NCI-H524 treated with DMSO at 0.1 percent for 48 hours (cell line): Measurements from ENCODE around the gene MACROD2.

Experiments
- DNase-seq: peaks from one replicate; lab custom pipeline; 2025; lab: John Stamatoyannopoulos, UW

MACROD2 gene

GRCh38 chr20:14764511-14765369 is 769.4 kb downstream of the MACROD2 start:
- no peak for DNase-seq

- no peak for DNase-seq
Observed at GRCh38 chr20:14765370-14765701, 770.0 kb downstream of the MACROD2 start.

- DNase-seq: no peak
Observed at GRCh38 chr20:14773486-14773885, 778.2 kb downstream of the MACROD2 start.

- no peak for DNase-seq
Observed at GRCh38 chr20:14775778-14776177, 780.5 kb downstream of the MACROD2 start.

- DNase-seq: no peak
Observed at GRCh38 chr20:14777591-14777990, 782.3 kb downstream of the MACROD2 start.

- no peak for DNase-seq
Observed at GRCh38 chr20:14778096-14778495, 782.8 kb downstream of the MACROD2 start.

GRCh38 chr20:14778875-14779274 is 783.6 kb downstream of the MACROD2 start:
- DNase-seq: no peak

- no peak for DNase-seq
Observed at GRCh38 chr20:14780508-14780907, 785.2 kb downstream of the MACROD2 start.

GRCh38 chr20:14782731-14783130 is 787.4 kb downstream of the MACROD2 start:
- no peak for DNase-seq

GRCh38 chr20:14783766-14784165 is 788.5 kb downstream of the MACROD2 start:
- no peak for DNase-seq

- no peak for DNase-seq
Observed at GRCh38 chr20:14785065-14785743, 789.9 kb downstream of the MACROD2 start.

- DNase-seq: no peak
Observed at GRCh38 chr20:14790190-14790589, 794.9 kb downstream of the MACROD2 start.

- no peak for DNase-seq
Observed at GRCh38 chr20:14790771-14791620, 795.7 kb downstream of the MACROD2 start.

- no peak for DNase-seq
Observed at GRCh38 chr20:14792915-14793314, 797.6 kb downstream of the MACROD2 start.

- no peak for DNase-seq
Observed at GRCh38 chr20:14799545-14800216, 804.4 kb downstream of the MACROD2 start.

- no peak for DNase-seq
Observed at GRCh38 chr20:14800707-14801425, 805.5 kb downstream of the MACROD2 start.

GRCh38 chr20:14801591-14802325 is 806.4 kb downstream of the MACROD2 start:
- no peak for DNase-seq

GRCh38 chr20:14807224-14807623 is 811.9 kb downstream of the MACROD2 start:
- no peak for DNase-seq

GRCh38 chr20:14815340-14815739 is 820.0 kb downstream of the MACROD2 start:
- DNase-seq: no peak

GRCh38 chr20:14816471-14816870 is 821.2 kb downstream of the MACROD2 start:
- DNase-seq: no peak

- no peak for DNase-seq
Observed at GRCh38 chr20:14817101-14817500, 821.8 kb downstream of the MACROD2 start.
